HG02588 (cell line): ENCODE results near the gene FAM174A.
"Not testable (repeated sequence)": the region's sequence is repeated elsewhere in the genome, so short reads cannot be mapped to it uniquely, and the experiment has no call there.

Experiments
- ATAC-seq: cut with Tn5 transposase; IDR thresholded peaks from one replicate; pipeline ENCODE4 v1.9.1; 2021; ENCODE audit warnings: mild to moderate bottlenecking, moderate library complexity; ENCODE audit not compliant: unreplicated experiment

Gene FAM174A

GRCh38 chr5:100575815-100576214, 40.6 kb downstream of the FAM174A start:
- no peak for ATAC-seq

- ATAC-seq = no peak
These were observed 41.1 kb downstream of the FAM174A start for GRCh38 chr5:100576217-100576751.

- ATAC-seq = no peak
These were observed 42.3 kb downstream of the FAM174A start for GRCh38 chr5:100577506-100577905.

GRCh38 chr5:100584069-100584468, 48.9 kb downstream of the FAM174A start:
- ATAC-seq = peak; percentile 91

GRCh38 chr5:100584889-100585288, 49.7 kb downstream of the FAM174A start:
- no peak for ATAC-seq

GRCh38 chr5:100590867-100591266, 55.7 kb downstream of the FAM174A start:
- no peak for ATAC-seq

- no peak for ATAC-seq
These were observed 60.1 kb downstream of the FAM174A start for GRCh38 chr5:100595152-100595811.

- ATAC-seq = no peak
These were observed 60.6 kb downstream of the FAM174A start for GRCh38 chr5:100595812-100596173.

GRCh38 chr5:100598446-100598845, 63.3 kb downstream of the FAM174A start:
- no peak for ATAC-seq

- no peak for ATAC-seq
These were observed 65.3 kb downstream of the FAM174A start for GRCh38 chr5:100600298-100600994.

GRCh38 chr5:100603141-100603540, 68.0 kb downstream of the FAM174A start:
- ATAC-seq = no peak

- ATAC-seq = not testable (repeated sequence)
These were observed 68.8 kb downstream of the FAM174A start for GRCh38 chr5:100604021-100604420.

- no peak for ATAC-seq
These were observed 74.4 kb downstream of the FAM174A start for GRCh38 chr5:100609594-100609993.

GRCh38 chr5:100614308-100614707, 79.1 kb downstream of the FAM174A start:
- no peak for ATAC-seq

GRCh38 chr5:100615362-100615761, 80.2 kb downstream of the FAM174A start:
- ATAC-seq = no peak

GRCh38 chr5:100616291-100616690, 81.1 kb downstream of the FAM174A start:
- no peak for ATAC-seq

GRCh38 chr5:100616981-100617380, 81.8 kb downstream of the FAM174A start:
- ATAC-seq = no peak

- peak; percentile 82 for ATAC-seq
These were observed 88.5 kb downstream of the FAM174A start for GRCh38 chr5:100623719-100624118.

- peak; percentile 81 for ATAC-seq
These were observed 99.9 kb downstream of the FAM174A start for GRCh38 chr5:100634937-100635534.
